Stimulated activated CD4-positive, alpha-beta T cell treated with anti-CD3 and anti-CD28 coated beads, Interleukin-4, amount 100 ng/mL, for 24 hours (primary cell): ENCODE results near the gene TNFRSF6B.

Experiments used
- DNase-seq: peaks from one replicate; pipeline ENCODE4 v3.0.0-alpha.2; 2020

The TNFRSF6B gene

DNA sequence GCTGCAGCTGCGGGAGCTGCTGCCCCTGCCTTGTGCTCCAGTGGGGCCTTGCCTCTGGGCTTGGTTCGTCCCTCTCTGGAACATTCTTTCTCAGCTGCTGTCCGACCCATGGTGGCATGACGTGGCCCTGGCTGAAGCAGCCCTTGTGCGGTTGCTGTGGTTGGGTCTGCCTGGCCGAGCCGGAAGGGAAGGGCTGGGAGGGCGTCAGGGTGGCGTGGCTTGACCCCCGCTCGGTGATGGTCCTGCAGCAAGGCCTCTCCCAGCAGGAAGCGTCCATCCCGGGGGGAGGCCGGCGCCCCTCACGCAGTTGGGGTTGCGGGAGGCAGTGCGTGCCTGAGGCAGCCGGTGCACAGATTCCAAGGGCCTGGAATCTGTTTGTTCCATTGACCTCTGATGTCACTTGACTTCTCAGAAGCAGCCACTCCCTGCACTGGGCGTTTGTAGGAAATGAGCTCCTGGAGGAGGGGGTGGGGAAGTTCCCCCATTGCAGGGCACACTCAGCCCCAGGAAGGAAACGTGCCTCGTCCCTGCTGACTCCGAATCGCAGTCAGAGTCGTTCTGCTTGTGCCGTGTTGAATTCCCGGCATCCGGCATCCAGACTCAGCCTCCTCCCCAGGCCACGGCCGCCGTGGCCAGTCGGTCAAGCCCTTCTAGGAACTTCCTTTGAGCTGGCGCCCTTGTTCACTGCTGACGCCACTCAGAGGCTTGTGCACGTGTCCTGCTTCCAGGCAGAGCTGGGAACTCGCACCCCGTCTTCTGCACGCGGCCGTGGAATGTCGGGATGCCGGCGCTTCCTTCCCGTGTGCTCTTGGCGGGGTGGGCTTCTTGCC, 9.7 kb upstream of the TNFRSF6B start:
- DNase-seq, result peak; percentile 65

DNA sequence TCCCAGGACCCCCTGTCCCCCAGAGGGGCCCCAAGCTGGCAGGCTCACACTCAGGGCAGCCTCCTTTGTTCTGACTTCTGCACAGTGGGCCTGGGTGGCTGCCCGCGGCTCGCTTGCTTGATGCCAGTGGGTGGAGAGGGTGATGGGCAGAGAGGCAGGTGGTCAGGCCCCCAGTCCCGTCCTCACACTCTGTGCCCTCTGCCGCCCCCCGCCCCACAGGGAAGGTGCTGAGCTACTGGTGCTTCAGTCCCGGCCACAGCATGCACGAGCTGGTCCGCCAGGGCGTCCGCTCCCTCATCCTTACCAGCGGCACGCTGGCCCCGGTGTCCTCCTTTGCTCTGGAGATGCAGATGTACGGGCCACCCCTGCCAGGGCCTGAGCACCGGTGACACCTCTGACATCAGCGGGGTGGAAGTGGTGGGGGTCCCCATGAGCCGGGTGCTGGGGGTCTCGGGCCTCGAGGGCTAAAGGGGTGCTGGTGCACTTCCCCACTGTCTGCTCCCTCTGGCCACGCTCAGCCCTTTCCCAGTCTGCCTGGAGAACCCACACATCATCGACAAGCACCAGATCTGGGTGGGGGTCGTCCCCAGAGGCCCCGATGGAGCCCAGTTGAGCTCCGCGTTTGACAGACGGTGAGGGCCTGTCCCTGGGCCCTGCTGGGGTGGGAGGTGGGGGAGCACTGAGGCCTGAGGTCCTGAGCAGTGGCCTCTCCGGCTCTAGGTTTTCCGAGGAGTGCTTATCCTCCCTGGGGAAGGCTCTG, 8.9 kb upstream of the TNFRSF6B start:
- DNase-seq, result no peak

GRCh38 chr20:63688228-63689045, 8.0 kb upstream of the TNFRSF6B start:
- DNase-seq, result no peak

DNA sequence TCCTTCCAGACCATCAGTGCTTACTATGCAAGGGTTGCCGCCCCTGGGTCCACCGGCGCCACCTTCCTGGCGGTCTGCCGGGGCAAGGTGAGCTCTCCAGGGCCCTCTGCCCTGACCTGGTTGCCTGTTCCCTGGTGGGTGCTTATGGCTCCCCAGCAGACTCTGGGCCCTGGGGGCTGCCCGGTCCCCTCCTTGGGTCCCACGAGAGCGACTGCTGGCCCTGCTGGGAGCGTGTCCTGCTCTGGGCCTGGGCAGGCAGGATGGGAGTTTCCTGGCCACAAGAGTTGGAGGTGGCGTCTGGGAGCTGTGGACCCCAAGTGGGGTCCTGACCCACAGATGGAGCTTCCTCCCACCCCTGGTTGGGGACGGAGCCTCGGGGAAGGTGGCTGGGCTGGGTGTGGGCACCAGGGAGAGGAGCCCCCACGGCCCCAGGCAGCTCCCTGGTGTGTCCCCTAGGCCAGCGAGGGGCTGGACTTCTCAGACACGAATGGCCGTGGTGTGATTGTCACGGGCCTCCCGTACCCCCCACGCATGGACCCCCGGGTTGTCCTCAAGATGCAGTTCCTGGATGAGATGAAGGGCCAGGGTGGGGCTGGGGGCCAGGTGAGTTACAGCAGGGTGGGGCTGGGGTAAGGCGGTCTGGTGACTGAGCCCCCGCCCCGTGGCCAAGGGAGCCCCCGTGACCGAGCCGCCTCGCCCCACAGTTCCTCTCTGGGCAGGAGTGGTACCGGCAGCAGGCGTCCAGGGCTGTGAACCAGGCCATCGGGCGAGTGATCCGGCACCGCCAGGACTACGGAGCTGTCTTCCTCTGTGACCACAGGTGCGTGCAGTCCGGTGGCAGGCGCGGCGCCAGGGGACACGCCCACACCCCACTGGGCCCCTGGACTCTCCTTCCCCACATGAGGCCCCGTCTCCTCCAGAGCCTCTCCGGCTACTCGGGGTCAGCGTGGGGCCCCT, 7.1 kb upstream of the TNFRSF6B start:
- DNase-seq, result no peak

- no peak for DNase-seq
Measured at GRCh38 chr20:63690003-63690897, 6.2 kb upstream of the TNFRSF6B start.

- DNase-seq, result no peak
Measured at GRCh38 chr20:63690898-63691710, 5.3 kb upstream of the TNFRSF6B start.

DNA sequence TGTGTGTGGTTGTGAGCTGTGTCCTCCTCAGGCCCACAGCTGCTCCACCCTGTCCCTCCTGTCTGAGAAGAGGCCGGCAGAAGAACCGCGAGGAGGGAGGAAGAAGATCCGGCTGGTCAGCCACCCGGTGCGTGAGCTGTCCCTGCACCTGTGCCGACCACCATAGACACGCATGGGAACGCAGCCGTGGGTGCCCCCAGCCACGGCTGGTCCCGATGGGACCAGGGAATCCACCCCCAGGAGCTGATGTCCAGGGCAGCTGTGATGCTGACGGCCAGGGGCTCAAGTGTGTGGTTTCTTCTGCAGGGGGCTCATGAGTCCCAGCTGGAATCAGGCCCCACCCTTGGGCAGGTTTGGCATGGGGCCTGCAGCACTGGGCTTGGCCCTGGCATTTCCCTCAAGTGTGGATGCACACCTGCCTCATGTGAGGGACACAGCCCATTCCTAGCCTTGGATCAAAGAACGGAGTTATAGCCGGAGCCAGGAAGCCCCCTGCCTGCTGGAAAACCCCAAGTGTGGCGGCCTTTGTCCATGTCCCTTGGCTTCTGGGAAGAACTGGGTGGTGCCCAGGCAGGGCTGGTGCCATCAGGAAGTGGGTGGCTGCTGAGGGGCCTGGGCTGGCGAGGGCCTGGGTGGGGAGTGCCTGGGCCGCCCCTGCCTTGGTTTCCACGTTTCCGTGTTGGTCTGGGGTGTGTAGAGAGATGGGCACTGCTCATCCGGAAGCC, 4.6 kb upstream of the TNFRSF6B start:
- no peak for DNase-seq

GRCh38 chr20:63692436-63693082, 3.9 kb upstream of the TNFRSF6B start:
- no peak for DNase-seq

DNA sequence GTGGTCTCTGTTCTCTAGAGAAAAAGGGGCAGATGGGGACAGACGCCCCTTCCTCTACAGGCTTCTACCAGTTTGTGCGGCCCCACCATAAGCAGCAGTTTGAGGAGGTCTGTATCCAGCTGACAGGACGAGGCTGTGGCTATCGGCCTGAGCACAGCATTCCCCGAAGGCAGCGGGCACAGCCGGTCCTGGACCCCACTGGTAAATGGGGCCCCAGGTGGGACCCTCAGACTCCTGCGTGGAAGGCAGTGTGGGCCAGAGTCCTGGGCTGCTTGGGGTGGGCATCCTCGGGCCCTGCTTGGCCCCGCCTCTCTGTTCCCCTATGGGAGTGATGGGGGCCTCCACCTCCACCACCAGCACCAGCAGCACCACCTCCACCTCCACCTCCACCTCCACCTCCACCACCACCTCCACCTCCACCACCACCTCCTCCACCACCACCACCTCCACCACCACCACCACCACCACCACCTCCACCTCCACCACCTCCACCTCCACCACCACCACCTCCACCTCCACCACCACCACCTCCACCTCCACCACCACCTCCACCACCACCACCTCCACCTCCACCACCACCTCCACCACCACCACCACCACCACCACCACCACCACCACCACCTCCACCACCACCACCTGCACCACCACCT, 3.2 kb upstream of the TNFRSF6B start:
- no peak for DNase-seq

- no peak for DNase-seq
Measured at GRCh38 chr20:63693733-63694583, 2.5 kb upstream of the TNFRSF6B start.

- DNase-seq, result no peak
Measured at GRCh38 chr20:63694584-63695423, 1.6 kb upstream of the TNFRSF6B start.

DNA sequence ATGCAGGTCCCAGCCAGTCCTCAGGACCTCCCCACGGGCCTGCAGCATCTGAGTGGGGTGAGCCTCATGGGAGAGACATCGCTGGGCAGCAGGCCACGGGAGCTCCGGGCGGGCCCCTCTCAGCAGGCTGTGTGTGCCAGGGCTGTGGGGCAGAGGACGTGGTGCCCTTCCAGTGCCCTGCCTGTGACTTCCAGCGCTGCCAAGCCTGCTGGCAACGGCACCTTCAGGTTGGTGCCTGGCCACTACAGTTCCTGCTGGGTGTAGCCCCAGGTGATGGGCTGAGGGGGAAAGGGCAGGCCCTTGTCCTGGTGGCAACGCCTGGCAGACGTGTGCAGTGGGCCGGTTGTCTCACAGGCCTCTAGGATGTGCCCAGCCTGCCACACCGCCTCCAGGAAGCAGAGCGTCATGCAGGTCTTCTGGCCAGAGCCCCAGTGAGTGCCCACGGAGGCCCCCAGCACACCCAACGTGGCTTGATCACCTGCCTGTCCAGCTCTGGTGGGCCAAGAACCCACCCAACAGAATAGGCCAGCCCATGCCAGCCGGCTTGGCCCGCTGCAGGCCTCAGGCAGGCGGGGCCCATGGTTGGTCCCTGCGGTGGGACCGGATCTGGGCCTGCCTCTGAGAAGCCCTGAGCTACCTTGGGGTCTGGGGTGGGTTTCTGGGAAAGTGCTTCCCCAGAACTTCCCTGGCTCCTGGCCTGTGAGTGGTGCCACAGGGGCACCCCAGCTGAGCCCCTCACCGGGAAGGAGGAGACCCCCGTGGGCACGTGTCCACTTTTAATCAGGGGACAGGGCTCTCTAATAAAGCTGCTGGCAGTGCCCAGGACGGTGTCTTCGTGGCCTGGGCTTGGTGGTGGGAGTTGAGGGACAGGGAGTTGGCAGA, 787 bp upstream of the TNFRSF6B start:
- DNase-seq, result no peak

DNA sequence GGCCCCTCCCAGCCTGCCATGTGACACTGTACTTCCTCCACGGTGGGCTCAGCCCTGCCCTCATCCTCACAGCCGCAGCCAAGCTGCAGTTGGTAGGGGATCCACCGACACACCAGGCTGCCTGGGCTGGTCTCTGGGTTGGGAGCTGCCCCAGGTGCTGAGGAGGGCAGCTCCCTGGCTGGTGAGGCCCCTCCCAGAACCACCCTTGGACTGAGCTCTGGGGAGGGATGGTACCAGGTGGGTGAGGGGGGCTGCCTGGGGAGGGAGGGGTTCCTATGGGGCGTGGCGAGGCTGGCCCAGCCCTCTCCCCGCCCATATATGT, 185 bp upstream of the TNFRSF6B start:
- no peak for DNase-seq

DNA sequence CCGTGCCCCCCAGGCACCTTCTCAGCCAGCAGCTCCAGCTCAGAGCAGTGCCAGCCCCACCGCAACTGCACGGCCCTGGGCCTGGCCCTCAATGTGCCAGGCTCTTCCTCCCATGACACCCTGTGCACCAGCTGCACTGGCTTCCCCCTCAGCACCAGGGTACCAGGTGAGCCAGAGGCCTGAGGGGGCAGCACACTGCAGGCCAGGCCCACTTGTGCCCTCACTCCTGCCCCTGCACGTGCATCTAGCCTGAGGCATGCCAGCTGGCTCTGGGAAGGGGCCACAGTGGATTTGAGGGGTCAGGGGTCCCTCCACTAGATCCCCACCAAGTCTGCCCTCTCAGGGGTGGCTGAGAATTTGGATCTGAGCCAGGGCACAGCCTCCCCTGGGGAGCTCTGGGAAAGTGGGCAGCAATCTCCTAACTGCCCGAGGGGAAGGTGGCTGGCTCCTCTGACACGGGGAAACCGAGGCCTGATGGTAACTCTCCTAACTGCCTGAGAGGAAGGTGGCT, 960 bp downstream of the TNFRSF6B start:
- no peak for DNase-seq

DNA sequence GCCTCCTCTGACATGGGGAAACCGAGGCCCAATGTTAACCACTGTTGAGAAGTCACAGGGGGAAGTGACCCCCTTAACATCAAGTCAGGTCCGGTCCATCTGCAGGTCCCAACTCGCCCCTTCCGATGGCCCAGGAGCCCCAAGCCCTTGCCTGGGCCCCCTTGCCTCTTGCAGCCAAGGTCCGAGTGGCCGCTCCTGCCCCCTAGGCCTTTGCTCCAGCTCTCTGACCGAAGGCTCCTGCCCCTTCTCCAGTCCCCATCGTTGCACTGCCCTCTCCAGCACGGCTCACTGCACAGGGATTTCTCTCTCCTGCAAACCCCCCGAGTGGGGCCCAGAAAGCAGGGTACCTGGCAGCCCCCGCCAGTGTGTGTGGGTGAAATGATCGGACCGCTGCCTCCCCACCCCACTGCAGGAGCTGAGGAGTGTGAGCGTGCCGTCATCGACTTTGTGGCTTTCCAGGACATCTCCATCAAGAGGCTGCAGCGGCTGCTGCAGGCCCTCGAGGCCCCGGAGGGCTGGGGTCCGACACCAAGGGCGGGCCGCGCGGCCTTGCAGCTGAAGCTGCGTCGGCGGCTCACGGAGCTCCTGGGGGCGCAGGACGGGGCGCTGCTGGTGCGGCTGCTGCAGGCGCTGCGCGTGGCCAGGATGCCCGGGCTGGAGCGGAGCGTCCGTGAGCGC, 1.6 kb downstream of the TNFRSF6B start:
- no peak for DNase-seq
